ENCODE measurements around the gene ZNF157.
"Not testable (repeated sequence)": the region's sequence is repeated elsewhere in the genome, so short reads cannot be mapped to it uniquely, and the experiment has no call there.

Gene ZNF157

GRCh38 chrX:47370278-47370677 lies at the start of gene ZNF157:
TSS of gene ZNF157 (plus strand) at chrX:47370578. CDS start at chrX:47370669, 91 bp downstream.
- no peak for DNase-seq

GRCh38 chrX:47321386-47321785 lies 49.0 kb upstream of the ZNF157 start:
- DNase-seq: no peak

GRCh38 chrX:47321823-47322371 lies 48.5 kb upstream of the ZNF157 start:
- DNase-seq: no peak

GRCh38 chrX:47327902-47328301 lies 42.5 kb upstream of the ZNF157 start:
- DNase-seq: no peak

GRCh38 chrX:47332729-47333128 lies 37.6 kb upstream of the ZNF157 start:
- not testable (repeated sequence) for DNase-seq

GRCh38 chrX:47351706-47352105 lies 18.7 kb upstream of the ZNF157 start:
- DNase-seq: no peak

- no peak for DNase-seq
These were observed 11.9 kb upstream of the ZNF157 start for GRCh38 chrX:47358387-47359065.

GRCh38 chrX:47360423-47361179 lies 9.8 kb upstream of the ZNF157 start:
- DNase-seq: no peak

GRCh38 chrX:47361538-47362511 lies 8.6 kb upstream of the ZNF157 start:
- peak; percentile 15 for DNase-seq

GRCh38 chrX:47366041-47366722 lies 4.2 kb upstream of the ZNF157 start:
- DNase-seq: peak; percentile 71

- no peak for DNase-seq
These were observed 2.8 kb downstream of the ZNF157 start for GRCh38 chrX:47373198-47373597.

GRCh38 chrX:47380268-47380667 lies 9.9 kb downstream of the ZNF157 start:
- DNase-seq: peak; percentile 37

- not testable (repeated sequence) for DNase-seq
These were observed 10.5 kb downstream of the ZNF157 start for GRCh38 chrX:47380837-47381236.

- DNase-seq: peak; percentile 78
These were observed 14.1 kb downstream of the ZNF157 start for GRCh38 chrX:47384502-47384901.

- DNase-seq: no peak
These were observed 20.4 kb downstream of the ZNF157 start for GRCh38 chrX:47390780-47391179.

GRCh38 chrX:47413179-47413594 lies 42.8 kb downstream of the ZNF157 start:
- DNase-seq: no peak

- no peak for DNase-seq
These were observed 49.9 kb downstream of the ZNF157 start for GRCh38 chrX:47420265-47420664.

GRCh38 chrX:47420962-47421361 lies 50.6 kb downstream of the ZNF157 start:
- no peak for DNase-seq

- DNase-seq: no peak
These were observed 52.1 kb downstream of the ZNF157 start for GRCh38 chrX:47422444-47422843.

- DNase-seq: no peak
These were observed 60.5 kb downstream of the ZNF157 start for GRCh38 chrX:47430925-47431324.

- no peak for DNase-seq
These were observed 76.1 kb downstream of the ZNF157 start for GRCh38 chrX:47446431-47446830.

GRCh38 chrX:47446971-47447370 lies 76.6 kb downstream of the ZNF157 start:
- DNase-seq: no peak

Measured in activated CD4-positive, alpha-beta T cell treated with anti-CD3 and anti-CD28 coated beads, Interleukin-10, Interleukin-2, amounts not matched to agents 100 ng/mL and 50 ng/mL, durations not matched to agents 16 hours and 8 hours (primary cell).